CD4-positive, alpha-beta T cell (primary cell): ENCODE results near the gene PALS1. TPM values are rescaled to one million over a fixed set of nuclear protein-coding genes. Genes with fewer than 3 reads are reported as not detected.

Source experiments
- ATAC-seq: fragments of 200-7000 bp; cut with Tn5 transposase; one replicate; pipeline ENCODE4 v1.10.0; 2022; ENCODE audit warnings: mild to moderate bottlenecking; ENCODE audit not compliant: poor library complexity
- CTCF ChIA-PET: fragments of 350-600 bp; sonication (Branson Sonifier 250); formaldehyde crosslinking; loops from one replicate; lab custom pipeline; 2021; ENCODE audit warnings: antibody characterized with exemption, inconsistent platforms; lab: Charles Lee
- POLR2A ChIA-PET: fragments of 350-600 bp; sonication (Branson Sonifier 250); formaldehyde crosslinking; loops from one replicate; lab custom pipeline; 2021; ENCODE audit warnings: antibody characterized with exemption, inconsistent platforms; lab: Charles Lee
- DNase-seq, 14 experiments: peaks; one replicate each; pipeline ENCODE4 v3.0.0-alpha.2; 2013 to 2020; ENCODE audit warnings: mixed read lengths in 2 of 14
- H3K27ac ChIP-seq, 2 donors: one replicate each; pipeline versions ENCODE4 v1.5.1 to v1.7.0; 2013; ENCODE audit warnings: low read length in 2 of 2, low read depth in 1 of 2, mild to moderate bottlenecking in 1 of 2
- H3K27me3 ChIP-seq, 2 experiments: 1 replicate in 1 of 2; 2 replicates in 1 of 2; pipeline versions ENCODE4 v1.6.1 to v1.7.0; 2013; ENCODE audit warnings: low read length in 2 of 2, control low read depth in 1 of 2, mild to moderate bottlenecking in 1 of 2, moderate library complexity in 1 of 2; ENCODE audit not compliant: insufficient read depth in 2 of 2, control insufficient read depth in 1 of 2
- H3K36me3 ChIP-seq: one replicate; pipeline ENCODE4 v1.6.1; 2013; ENCODE audit warnings: low read length, control low read depth; ENCODE audit not compliant: insufficient read depth
- H3K4me1 ChIP-seq: one replicate; pipeline ENCODE4 v1.6.1; 2013; ENCODE audit warnings: low read length, control low read depth; ENCODE audit not compliant: insufficient read depth
- H3K4me3 ChIP-seq: one replicate; pipeline ENCODE4 v1.5.1; 2013; ENCODE audit warnings: mild to moderate bottlenecking, low read length, moderate library complexity
- H3K9me3 ChIP-seq, 2 experiments: 1 replicate in 1 of 2; 2 replicates in 1 of 2; pipeline versions ENCODE4 v1.6.1 to v1.7.0; 2013; ENCODE audit warnings: low read length in 2 of 2, mild to moderate bottlenecking in 2 of 2, control low read depth in 1 of 2, moderate library complexity in 1 of 2; ENCODE audit not compliant: control insufficient read depth in 1 of 2, insufficient read depth in 1 of 2
- H3K27ac Mint-ChIP-seq: one replicate; pipeline ENCODE4 v1.8.0; 2020; ENCODE audit warnings: mixed read lengths
- H3K27me3 Mint-ChIP-seq: one replicate; pipeline ENCODE4 v1.8.0; 2021; ENCODE audit warnings: mixed read lengths
- H3K36me3 Mint-ChIP-seq: one replicate; pipeline ENCODE4 v1.8.0; 2021; ENCODE audit warnings: low read depth, mixed read lengths
- H3K4me1 Mint-ChIP-seq: one replicate; pipeline ENCODE4 v1.8.0; 2021; ENCODE audit warnings: low read depth, mixed read lengths
- H3K4me3 Mint-ChIP-seq: one replicate; pipeline ENCODE4 v1.8.0; 2020; ENCODE audit warnings: mild to moderate bottlenecking, mixed read lengths
- H3K9me3 Mint-ChIP-seq: one replicate; pipeline ENCODE4 v1.8.0; 2020; ENCODE audit warnings: mixed read lengths
- intact Hi-C, 2 experiments: fragments of 100-400 bp; cut with DNase I in 1 of 2; cut with micrococcal nuclease in 1 of 2; formaldehyde crosslinking; loops; one replicate each; pipeline versions ENCODE4 v1.15.1 to v1.9.0; 2023 to 2025; cut with DNase I, micrococcal nuclease
- total RNA-seq, 174 experiments: library from RNA in 2 of 174; stranded (reverse) in 2 of 174; gene quantifications; one replicate each; pipeline ENCODE4 v1.2.3 and lab custom pipeline; 2021 to 2026
- TF ChIP-seq, protein P1 (sequence below): fragments of 200-600 bp; IDR thresholded peaks from one replicate; pipeline ENCODE4 v1.8.0; 2022; ENCODE audit warnings: antibody characterized with exemption, mild to moderate bottlenecking

Gene PALS1
- total RNA-seq, 2 experiments from 2014 or later: 12.1 TPM

DNA sequence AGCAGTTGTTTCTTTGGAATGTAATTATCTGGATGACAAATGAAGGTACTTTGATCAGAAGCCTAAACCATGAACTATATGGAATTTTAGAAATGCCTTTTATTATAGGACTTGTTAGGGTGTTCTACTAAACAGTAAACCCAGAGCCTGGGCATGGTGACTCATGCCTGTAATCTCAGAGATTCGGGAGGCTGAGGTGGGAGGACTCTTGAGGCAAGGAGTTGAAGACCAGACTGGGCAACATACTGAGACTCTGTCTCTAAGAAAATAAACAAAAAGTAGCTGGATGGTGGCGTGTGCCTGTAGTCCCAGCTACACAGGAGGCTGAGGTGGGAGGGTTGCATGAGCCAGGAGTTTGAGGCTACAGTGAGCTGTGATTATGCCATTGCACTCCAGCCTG lies 23.9 kb downstream of the PALS1 start:
- no peaks in the 10 kb centered on the region for H3K36me3 ChIP-seq
- TF ChIP-seq, protein P1, sequence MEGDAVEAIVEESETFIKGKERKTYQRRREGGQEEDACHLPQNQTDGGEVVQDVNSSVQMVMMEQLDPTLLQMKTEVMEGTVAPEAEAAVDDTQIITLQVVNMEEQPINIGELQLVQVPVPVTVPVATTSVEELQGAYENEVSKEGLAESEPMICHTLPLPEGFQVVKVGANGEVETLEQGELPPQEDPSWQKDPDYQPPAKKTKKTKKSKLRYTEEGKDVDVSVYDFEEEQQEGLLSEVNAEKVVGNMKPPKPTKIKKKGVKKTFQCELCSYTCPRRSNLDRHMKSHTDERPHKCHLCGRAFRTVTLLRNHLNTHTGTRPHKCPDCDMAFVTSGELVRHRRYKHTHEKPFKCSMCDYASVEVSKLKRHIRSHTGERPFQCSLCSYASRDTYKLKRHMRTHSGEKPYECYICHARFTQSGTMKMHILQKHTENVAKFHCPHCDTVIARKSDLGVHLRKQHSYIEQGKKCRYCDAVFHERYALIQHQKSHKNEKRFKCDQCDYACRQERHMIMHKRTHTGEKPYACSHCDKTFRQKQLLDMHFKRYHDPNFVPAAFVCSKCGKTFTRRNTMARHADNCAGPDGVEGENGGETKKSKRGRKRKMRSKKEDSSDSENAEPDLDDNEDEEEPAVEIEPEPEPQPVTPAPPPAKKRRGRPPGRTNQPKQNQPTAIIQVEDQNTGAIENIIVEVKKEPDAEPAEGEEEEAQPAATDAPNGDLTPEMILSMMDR: no peak
- Mint-ChIP-seq H3K27me3 (no peaks in the 10 kb centered on the region), H3K27ac (no peak overlapping the region), H3K4me1 (peaks cover 40% of the 10 kb centered on the region), H3K9me3 (no peaks in the 10 kb centered on the region), H3K36me3 (no peaks in the 10 kb centered on the region), H3K4me3 (no peak overlapping the region)
- H3K27ac ChIP-seq: no peak overlapping the region
- ChIA-PET CTCF (no interaction called here), POLR2A (no interaction called here)
- no peaks in the 10 kb centered on the region for H3K27me3 ChIP-seq
- no peaks in the 10 kb centered on the region for H3K9me3 ChIP-seq
- DNase-seq: no peak
- H3K4me3 ChIP-seq: no peak overlapping the region
- ATAC-seq: no peak
- intact Hi-C loops: no loop called here
- H3K4me1 ChIP-seq: peaks cover 3% of the 10 kb centered on the region

- no peaks in the 10 kb centered on the region for H3K27me3 Mint-ChIP-seq
- peaks cover 0 to 3% of the 10 kb centered on the region in 2 experiments for H3K9me3 ChIP-seq
- H3K9me3 Mint-ChIP-seq: no peaks in the 10 kb centered on the region
- no peak overlapping the region for H3K27ac ChIP-seq
- peaks cover 21% of the 10 kb centered on the region for H3K36me3 Mint-ChIP-seq
- H3K4me3 Mint-ChIP-seq: no peak overlapping the region
- intact Hi-C loops: no loop called here
- ATAC-seq (no peak), DNase-seq (no peak)
- H3K4me1 Mint-ChIP-seq: peaks cover 30% of the 10 kb centered on the region
- H3K4me3 ChIP-seq: no peak overlapping the region
- no peak overlapping the region for H3K27ac Mint-ChIP-seq
- H3K36me3 ChIP-seq: peaks cover 3% of the 10 kb centered on the region
- ChIA-PET CTCF (no interaction called here), POLR2A (no interaction called here)
- TF ChIP-seq, protein P1: no peak
- peaks cover 3% of the 10 kb centered on the region for H3K4me1 ChIP-seq
- no peaks in the 10 kb centered on the region for H3K27me3 ChIP-seq
Measured at GRCh38 chr14:67267576-67268328, 26.5 kb downstream of the PALS1 start.

DNA sequence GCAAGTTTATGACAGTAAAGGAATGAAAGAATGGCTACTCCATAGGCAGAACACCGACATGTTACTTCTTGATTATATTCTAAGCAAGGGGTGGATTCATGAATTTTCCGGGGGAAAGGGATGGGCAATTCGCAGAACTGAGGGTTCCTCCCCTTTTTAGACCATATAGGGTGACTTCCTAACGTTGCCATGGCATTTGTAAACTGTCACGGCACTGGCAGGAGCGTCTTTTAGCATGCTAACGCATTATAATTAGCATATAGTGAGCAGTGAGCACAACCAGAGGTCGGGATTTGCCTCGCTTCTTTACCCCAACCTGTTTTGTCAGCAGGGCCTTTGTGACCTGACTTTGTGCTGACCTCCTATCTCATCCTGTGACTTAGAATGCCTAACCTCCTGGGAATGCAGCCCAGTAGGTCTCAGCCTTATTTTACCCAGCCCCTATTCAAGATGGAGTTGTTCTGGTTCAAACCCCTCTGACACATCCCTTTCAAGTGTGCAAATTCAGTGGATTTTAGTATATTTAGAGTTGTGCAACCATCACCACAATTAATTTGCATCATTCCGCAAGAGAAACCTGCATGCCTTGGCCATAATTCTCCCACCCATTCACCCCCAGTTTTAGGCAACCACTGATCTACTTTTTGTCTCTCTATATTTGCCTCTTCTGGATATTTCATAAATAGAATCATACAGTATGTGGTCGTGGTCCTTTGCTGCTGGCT lies 27.4 kb downstream of the PALS1 start:
- Mint-ChIP-seq H3K36me3 (peaks cover 30% of the 10 kb centered on the region), H3K27me3 (no peaks in the 10 kb centered on the region), H3K4me1 (peaks cover 21% of the 10 kb centered on the region), H3K9me3 (no peaks in the 10 kb centered on the region), H3K4me3 (no peak overlapping the region), H3K27ac (no peak overlapping the region)
- TF ChIP-seq, protein P1: no peak
- H3K9me3 ChIP-seq: peaks cover 0 to 4% of the 10 kb centered on the region in 2 experiments
- no peaks in the 10 kb centered on the region for H3K27me3 ChIP-seq
- ATAC-seq (no peak), DNase-seq (no peak)
- peaks cover 3% of the 10 kb centered on the region for H3K36me3 ChIP-seq
- POLR2A ChIA-PET: no interaction called here
- CTCF ChIA-PET: no interaction called here
- no peak overlapping the region for H3K27ac ChIP-seq
- no peak overlapping the region for H3K4me3 ChIP-seq
- peaks cover 3% of the 10 kb centered on the region for H3K4me1 ChIP-seq
- intact Hi-C loops: no loop called here
